Left ventricle myocardium superior (tissue), 1 donor: ENCODE measurements around the gene TRMT10A. TPM values are rescaled to one million over a fixed set of nuclear protein-coding genes. Genes with fewer than 3 reads are reported as not detected.

Experiments used
- ATAC-seq: fragments of 200-7000 bp; cut with Tn5 transposase; one replicate; pipeline ENCODE4 v1.9.1; 2020; ENCODE audit warnings: mild to moderate bottlenecking, moderate library complexity
- DNase-seq: peaks from one replicate; pipeline ENCODE4 v3.0.0-alpha.2; 2020
- intact Hi-C: fragments of 100-400 bp; cut with micrococcal nuclease; formaldehyde crosslinking; loops from one replicate; pipeline ENCODE4 v1.11.0; 2022
- long read RNA-seq: library from polyadenylated mRNA; unstranded; transcript quantifications from one replicate; pipeline ENCODE4 v2.0.0, GENCODE V29; 2021
- total RNA-seq: library from RNA; stranded (reverse); fragmentation: NEBNext Ultra II Directional; extraction: Animal tissue kit (Norgen Biotek cat#: 25700); gene quantifications from one replicate; pipeline ENCODE4 v1.2.1, GENCODE V29; 2021
- donor health status: DM: no; HTN: yes; CAD: no; lungs with severe emphysema.

TRMT10A gene, protein sequence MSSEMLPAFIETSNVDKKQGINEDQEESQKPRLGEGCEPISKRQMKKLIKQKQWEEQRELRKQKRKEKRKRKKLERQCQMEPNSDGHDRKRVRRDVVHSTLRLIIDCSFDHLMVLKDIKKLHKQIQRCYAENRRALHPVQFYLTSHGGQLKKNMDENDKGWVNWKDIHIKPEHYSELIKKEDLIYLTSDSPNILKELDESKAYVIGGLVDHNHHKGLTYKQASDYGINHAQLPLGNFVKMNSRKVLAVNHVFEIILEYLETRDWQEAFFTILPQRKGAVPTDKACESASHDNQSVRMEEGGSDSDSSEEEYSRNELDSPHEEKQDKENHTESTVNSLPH
- total RNA-seq = 4.6 TPM
- long read RNA-seq, transcript TRMT10A-202 (8 exons, 1,638 nt) = major isoform, 8 of 13 reads
- long read RNA-seq, partial matches to known transcripts = 0 of 13 reads
- long read RNA-seq, other reads (novel, unspliced or antisense) = 2 of 13 reads

DNA sequence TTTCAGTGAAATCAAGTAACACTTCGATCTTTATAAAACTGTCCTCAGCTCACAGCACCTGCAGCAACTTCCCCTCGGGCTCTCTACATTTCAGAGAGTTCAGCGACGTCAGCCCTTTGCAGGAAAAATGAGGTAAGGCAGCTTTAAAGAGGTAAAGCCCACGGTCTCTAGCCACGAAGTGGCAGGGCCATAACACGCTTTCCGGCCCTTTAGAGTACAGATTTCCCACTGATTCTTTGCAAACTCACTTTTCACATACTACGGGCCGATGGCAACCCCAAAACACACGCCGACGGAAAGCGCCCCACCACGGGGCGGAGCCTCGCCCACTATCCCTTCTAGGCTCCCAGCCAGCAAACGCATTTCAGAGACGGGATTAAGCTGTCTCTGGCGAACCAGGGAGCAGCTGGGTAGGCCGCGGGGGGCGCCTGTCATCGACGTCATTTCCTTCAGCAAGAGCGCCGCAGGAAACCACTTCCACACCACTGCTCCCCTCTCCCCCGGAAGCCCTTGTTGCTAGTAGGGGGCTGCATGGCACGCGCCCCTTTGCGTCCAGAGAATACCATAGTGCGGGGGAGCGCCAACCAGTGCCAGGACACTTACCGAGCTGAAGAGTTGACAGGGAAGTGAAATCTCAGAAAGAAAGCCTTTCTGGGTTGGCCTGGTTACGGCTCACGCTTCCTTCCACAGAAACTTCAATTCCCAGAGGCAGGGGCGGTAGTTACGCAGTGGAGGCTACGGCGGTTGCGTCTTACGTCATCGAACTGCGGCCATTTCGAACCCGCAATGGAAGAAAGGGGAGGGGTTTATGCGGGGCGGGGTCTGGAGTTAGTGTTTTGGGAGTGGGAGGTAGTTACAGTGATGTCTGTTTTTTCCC is at the start of gene TRMT10A:
Gene TRMT10A (minus strand): TSS at position 730 of the 877 bp plus-strand sequence. CDS start 4,701 bp downstream, outside the sequence.
- intact Hi-C loops = loop anchor here (5.0 kb wide), 3 partner anchors 244 to 384 kb away; partner anchors contain the start of genes DNAJB14 and LAMTOR3
- ATAC-seq (peak; percentile 99), DNase-seq (peak; percentile 98)

- DNase-seq = no peak
- ATAC-seq = no peak
- intact Hi-C loops = no loop called here
These were observed 48.9 kb upstream of the TRMT10A start for GRCh38 chr4:99612704-99613103.

GRCh38 chr4:99612281-99612680 is 48.4 kb upstream of the TRMT10A start:
- ATAC-seq (peak; percentile 59), DNase-seq (no peak)
- intact Hi-C loops = no loop called here

- intact Hi-C loops = no loop called here
- DNase-seq (no peak), ATAC-seq (no peak)
These were observed 46.9 kb upstream of the TRMT10A start for GRCh38 chr4:99610605-99611175.

DNA sequence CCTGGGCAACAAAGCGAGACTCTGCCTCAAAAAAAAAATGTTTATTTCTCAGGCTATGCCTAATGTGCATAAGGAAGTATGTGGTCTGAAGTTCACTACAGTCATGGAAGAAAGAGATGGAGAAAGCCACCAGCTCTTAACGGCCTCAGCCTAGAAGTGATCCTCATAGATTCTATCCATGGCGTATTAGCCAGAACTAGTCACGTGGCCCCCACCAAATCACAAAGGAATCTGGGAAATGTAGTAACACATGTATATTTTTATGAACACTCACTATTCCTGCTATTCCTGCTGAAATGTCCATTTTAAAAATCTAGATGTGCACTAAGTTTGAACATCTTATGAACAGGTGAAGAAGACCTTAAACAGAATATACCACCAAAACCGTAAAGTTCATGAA is 44.6 kb upstream of the TRMT10A start:
- ATAC-seq = no peak
- intact Hi-C loops = no loop called here
- DNase-seq = no peak

GRCh38 chr4:99606716-99607115 is 42.9 kb upstream of the TRMT10A start:
- ATAC-seq (no peak), DNase-seq (no peak)
- intact Hi-C loops = no loop called here

GRCh38 chr4:99594818-99595217 is 31.0 kb upstream of the TRMT10A start:
- ATAC-seq (no peak), DNase-seq (no peak)
- intact Hi-C loops = no loop called here

- ATAC-seq (no peak), DNase-seq (no peak)
- intact Hi-C loops = no loop called here
These were observed 30.2 kb upstream of the TRMT10A start for GRCh38 chr4:99593781-99594641.

DNA sequence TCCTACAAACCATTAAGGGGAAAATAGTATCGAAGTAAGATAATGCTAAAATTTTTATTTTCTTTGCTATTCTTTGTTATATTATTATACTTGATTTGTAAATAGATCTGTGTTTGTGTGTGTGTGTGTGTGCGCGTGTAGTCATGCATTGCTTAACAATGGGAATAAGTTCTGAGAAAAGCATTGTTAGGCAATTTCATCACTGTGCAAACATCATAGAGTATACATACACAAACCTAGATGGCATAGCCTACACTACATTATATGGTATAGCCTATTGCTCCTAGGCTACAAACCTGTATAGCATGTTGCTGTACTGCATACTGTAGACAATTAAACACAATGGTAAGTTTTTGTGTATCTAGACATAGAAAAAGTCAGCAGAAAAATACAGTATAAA is 27.9 kb upstream of the TRMT10A start:
- ATAC-seq = no peak
- intact Hi-C loops = no loop called here

DNA sequence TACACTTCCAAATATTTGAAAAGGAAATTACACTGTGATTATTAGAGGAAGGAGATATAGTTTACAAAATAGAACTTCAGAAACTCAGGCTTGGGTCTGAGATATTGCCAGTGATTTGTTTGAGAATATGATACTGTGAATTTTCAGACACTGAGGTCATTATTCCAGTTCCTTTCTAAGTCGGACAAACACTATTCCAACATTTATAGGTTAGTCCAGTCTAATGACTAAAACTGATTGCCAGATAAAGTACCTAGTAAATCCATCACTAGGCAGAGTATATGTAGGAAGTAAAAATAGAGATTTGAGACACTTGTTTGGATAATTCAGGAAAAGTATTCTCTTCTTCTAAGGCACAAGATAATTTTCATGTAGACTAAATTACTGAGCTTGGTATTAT is 24.0 kb upstream of the TRMT10A start:
- intact Hi-C loops = no loop called here
- DNase-seq = no peak
- ATAC-seq = no peak

More for the DNA sequence above, 27.9 kb upstream of the TRMT10A start:
- DNase-seq = no peak

GRCh38 chr4:99587309-99587708 is 23.5 kb upstream of the TRMT10A start:
- DNase-seq (no peak), ATAC-seq (no peak)
- intact Hi-C loops = no loop called here

DNA sequence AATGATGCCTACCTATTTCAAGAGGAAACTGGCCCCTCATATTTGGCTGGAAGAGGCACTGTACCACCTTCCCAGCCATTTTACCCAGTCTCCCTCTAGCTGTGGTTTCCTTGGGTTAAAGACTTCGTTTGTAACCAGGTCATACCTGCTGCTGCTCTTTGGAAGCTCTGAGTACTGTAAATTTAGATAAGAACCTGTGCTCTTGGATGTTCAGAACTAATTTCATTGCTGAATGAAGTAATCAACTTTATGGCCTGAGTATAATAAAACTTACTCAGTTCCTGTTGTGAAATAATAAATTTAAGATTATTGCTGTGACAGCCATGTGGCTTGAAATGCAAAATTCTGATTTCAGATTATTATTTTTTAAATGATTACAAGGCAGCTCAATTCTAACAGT is 23.0 kb upstream of the TRMT10A start:
- intact Hi-C loops = no loop called here
- DNase-seq (no peak), ATAC-seq (no peak)

- ATAC-seq (no peak), DNase-seq (no peak)
- intact Hi-C loops = no loop called here
These were observed 22.5 kb upstream of the TRMT10A start for GRCh38 chr4:99586322-99586721.

DNA sequence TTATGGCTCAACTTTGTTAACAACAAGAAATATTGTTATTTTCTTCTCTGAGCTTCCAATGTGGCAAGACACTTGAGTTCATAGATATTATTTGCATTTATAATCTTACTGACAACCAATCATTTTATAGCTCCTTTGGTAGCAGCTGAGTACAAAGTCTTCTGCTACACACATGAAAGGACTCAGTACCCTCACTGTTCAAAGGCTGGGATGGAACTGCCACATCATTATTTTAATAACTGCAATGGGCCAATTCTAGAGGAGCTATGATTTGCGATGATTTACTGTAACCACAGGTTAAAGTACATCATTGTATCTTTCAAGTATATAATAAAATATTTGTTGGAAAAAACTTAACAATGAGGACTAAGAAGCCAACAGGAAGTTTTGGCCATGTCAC is 21.7 kb upstream of the TRMT10A start:
- DNase-seq = no peak
- intact Hi-C loops = no loop called here
- no peak for ATAC-seq

- DNase-seq = no peak
- ATAC-seq = no peak
- intact Hi-C loops = no loop called here
These were observed 14.9 kb upstream of the TRMT10A start for GRCh38 chr4:99578714-99579113.

DNA sequence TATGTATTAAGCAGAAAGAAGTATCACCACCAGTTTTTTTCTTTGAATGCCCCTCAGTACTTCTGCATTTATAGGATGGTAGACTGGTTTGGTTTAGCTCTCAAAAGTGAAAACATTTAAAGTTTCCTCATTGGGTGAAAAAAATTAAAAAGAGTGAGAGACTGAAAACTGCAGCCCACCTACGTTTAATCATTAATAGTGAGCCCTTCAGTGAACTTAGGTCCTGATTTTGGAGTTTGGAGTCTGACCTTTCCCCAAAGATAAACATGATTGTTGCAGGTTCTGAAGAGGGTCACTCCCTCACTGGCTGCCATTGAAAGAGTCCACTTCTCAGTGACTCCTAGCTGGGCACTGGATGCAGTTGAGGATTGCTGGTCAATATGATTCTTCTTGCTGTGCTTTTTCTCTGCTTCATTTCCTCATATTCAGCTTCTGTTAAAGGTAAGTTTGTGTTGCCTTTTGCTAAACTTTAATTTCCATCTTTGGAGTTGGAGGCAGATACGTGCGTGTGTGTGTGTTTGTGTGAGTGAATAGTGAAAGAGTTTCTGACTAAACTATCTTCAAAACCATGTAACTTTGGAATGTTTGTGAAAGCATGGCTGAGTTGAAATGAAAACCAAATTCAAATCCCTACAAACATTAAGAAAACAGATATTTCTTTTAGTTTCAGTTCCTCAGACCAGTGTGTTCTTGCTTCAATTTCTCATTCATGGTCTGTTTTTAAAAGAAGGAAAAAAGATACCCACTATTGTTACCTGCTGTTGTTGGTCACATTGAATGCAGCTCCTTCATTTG is 10.9 kb upstream of the TRMT10A start, which contains the start of gene MTTP:
Gene MTTP (plus strand): TSS at position 295 of the 795 bp plus-strand sequence. CDS start 86 bp downstream, at position 381.
- no peak for ATAC-seq
- intact Hi-C loops = no loop called here
- DNase-seq = no peak

DNA sequence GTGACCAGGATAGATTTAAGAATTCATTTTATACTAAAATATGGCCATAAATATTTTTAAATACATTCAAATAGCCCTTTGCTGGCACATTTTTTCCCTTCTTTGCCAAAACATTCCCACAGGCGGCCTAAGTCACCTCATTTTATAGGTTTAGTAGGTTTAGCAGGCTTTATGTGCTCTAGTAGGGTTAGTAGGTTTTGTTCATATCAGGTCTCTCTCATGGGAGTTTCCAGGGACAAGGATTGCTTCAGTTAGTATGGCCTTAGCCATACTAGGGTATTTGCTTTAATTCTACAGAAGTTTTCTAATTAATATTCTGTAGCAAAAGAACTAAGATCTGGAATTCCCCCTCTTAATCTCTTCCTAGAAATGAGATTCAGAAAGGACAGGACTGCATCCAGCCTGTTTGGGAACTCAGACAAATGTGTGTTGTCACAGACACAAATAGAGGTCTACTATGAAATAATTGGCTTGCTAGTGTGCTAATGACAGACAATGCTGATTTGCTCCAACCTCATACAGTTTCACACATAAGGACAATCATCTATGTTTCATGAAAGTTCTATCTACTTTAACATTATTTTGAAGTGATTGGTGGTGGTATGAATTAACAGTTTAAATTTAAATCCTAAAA is 10.0 kb upstream of the TRMT10A start:
- ATAC-seq (no peak), DNase-seq (no peak)
- intact Hi-C loops = no loop called here
